Mesendoderm (in vitro differentiated cells): ENCODE results near the gene DLG4.

Source experiments
- DNase-seq: peaks from one replicate; pipeline ENCODE4 v3.0.0; 2013
- H2AK5ac ChIP-seq: 2 replicates; pipeline ENCODE4 v1.6.1; 2013; ENCODE audit warnings: low read length, inconsistent platforms
- H2BK120ac ChIP-seq: 2 replicates; pipeline ENCODE4 v1.6.1; 2013; ENCODE audit warnings: low read depth, mild to moderate bottlenecking, low read length, moderate library complexity, mixed read lengths
- H2BK15ac ChIP-seq: replicated peaks from 2 replicates; pipeline ENCODE4 v1.6.1; 2013; ENCODE audit warnings: low read depth, mild to moderate bottlenecking, moderate library complexity
- H2BK5ac ChIP-seq: 2 replicates; pipeline ENCODE4 v1.6.1; 2013; ENCODE audit warnings: low read length, inconsistent platforms
- H3K18ac ChIP-seq: 2 replicates; pipeline ENCODE4 v1.6.1; 2013; ENCODE audit warnings: mild to moderate bottlenecking, low read length, mixed read lengths
- H3K23ac ChIP-seq: one replicate; pipeline ENCODE4 v1.6.1; 2013; ENCODE audit warnings: low read length
- H3K27ac ChIP-seq: 2 replicates; pipeline ENCODE4 v1.5.1; 2013; ENCODE audit warnings: low read depth, mild to moderate bottlenecking, inconsistent platforms, low read length, moderate library complexity
- H3K27me3 ChIP-seq: 2 replicates; pipeline ENCODE4 v1.6.1; 2013; ENCODE audit warnings: low read length, control low read depth, mild to moderate bottlenecking, inconsistent platforms; ENCODE audit not compliant: insufficient read depth, poor library complexity
- H3K36me3 ChIP-seq: 2 replicates; pipeline ENCODE4 v1.6.1; 2013; ENCODE audit warnings: low read length, inconsistent platforms; ENCODE audit not compliant: control insufficient read depth, insufficient read depth
- H3K4ac ChIP-seq: one replicate; pipeline ENCODE4 v1.6.1; 2013; ENCODE audit warnings: low read depth, mild to moderate bottlenecking, low read length, moderate library complexity
- H3K4me1 ChIP-seq: 2 replicates; pipeline ENCODE4 v1.6.1; 2013; ENCODE audit warnings: low read depth, low read length, inconsistent platforms; ENCODE audit not compliant: control insufficient read depth
- H3K4me2 ChIP-seq: 2 replicates; pipeline ENCODE4 v1.6.1; 2013; ENCODE audit warnings: low read length
- H3K4me3 ChIP-seq: 2 replicates; pipeline ENCODE4 v1.5.1; 2013; ENCODE audit warnings: mild to moderate bottlenecking, low read length
- H3K56ac ChIP-seq: one replicate; pipeline ENCODE4 v1.6.1; 2013; ENCODE audit warnings: low read length
- H3K79me1 ChIP-seq: 2 replicates; pipeline ENCODE4 v1.6.1; 2013; ENCODE audit warnings: low read length, inconsistent platforms
- H3K79me2 ChIP-seq: 2 replicates; pipeline ENCODE4 v1.6.1; 2013; ENCODE audit warnings: mild to moderate bottlenecking, low read length; ENCODE audit not compliant: control insufficient read depth, insufficient read depth
- H3K9ac ChIP-seq: 2 replicates; pipeline ENCODE4 v1.6.1; 2013; ENCODE audit warnings: low read length, inconsistent platforms
- H4K5ac ChIP-seq: one replicate; pipeline ENCODE4 v1.6.1; 2013; ENCODE audit warnings: low read length
- H4K8ac ChIP-seq: one replicate; pipeline ENCODE4 v1.6.1; 2013; ENCODE audit warnings: low read depth, mild to moderate bottlenecking, control low read depth, low read length, moderate library complexity
- WGBS: extraction: QIAGEN DNeasy Blood & Tissue Kit; methylation state at CpG from one replicate; pipeline ENCODE4 v1.1.7; 2013; ENCODE audit warnings: low lambda C conversion rate, missing lambda C conversion rate; ENCODE audit not compliant: insufficient coverage; ENCODE audit errors: extremely low coverage; 5-methylcytosine and 5-hydroxymethylcytosine counted together

Gene DLG4

DNA sequence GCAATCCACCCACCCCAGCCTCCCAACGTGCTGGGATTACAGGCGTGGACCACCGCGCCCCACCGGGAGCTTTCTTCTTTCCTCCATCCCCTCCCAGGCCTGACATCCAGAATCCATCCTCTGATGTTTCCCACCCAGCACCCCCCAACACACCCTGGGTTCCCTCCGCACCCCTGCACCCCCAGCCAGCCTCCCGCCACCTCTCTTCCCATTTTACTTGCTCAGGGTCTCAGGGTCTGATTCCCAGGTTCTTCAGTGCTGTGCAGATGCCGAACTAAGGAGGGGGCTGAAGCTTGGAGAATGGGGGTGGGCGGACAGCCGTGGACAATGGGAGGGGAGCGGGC lies 40.7 kb downstream of the DLG4 start:
- H4K5ac ChIP-seq, result no peak overlapping the region
- H2BK5ac ChIP-seq, result no peak overlapping the region
- no peak overlapping the region for H3K27ac ChIP-seq
- H3K4me3 ChIP-seq, result no peak overlapping the region
- DNase-seq, result no peak
- H2BK15ac ChIP-seq, result no peak overlapping the region
- no peak overlapping the region for H2AK5ac ChIP-seq
- no peaks in the 10 kb centered on the region for H3K27me3 ChIP-seq
- WGBS, result no CpG with 5 or more reads among the region's 11 CpGs
- H3K79me2 ChIP-seq, result no peaks in the 10 kb centered on the region
- no peak overlapping the region for H3K23ac ChIP-seq
- H3K4ac ChIP-seq, result no peak overlapping the region
- no peak overlapping the region for H2BK120ac ChIP-seq
- no peak overlapping the region for H3K18ac ChIP-seq
- H3K79me1 ChIP-seq, result no peaks in the 10 kb centered on the region
- H4K8ac ChIP-seq, result no peak overlapping the region
- no peak overlapping the region for H3K4me2 ChIP-seq
- no peak overlapping the region for H3K56ac ChIP-seq
- no peaks in the 10 kb centered on the region for H3K36me3 ChIP-seq
- no peak overlapping the region for H3K9ac ChIP-seq
- no peaks in the 10 kb centered on the region for H3K4me1 ChIP-seq

- Histone ChIP-seq H2BK5ac (no peak overlapping the region), H3K27ac (no peak overlapping the region), H4K8ac (no peak overlapping the region), H2BK120ac (no peak overlapping the region), H3K23ac (no peak overlapping the region), H3K36me3 (no peaks in the 10 kb centered on the region), H4K5ac (no peak overlapping the region), H3K4me3 (peak overlapping the region; percentile 8), H2BK15ac (no peak overlapping the region), H2AK5ac (no peak overlapping the region), H3K4ac (no peak overlapping the region), H3K79me1 (no peaks in the 10 kb centered on the region), H3K18ac (no peak overlapping the region), H3K56ac (peak overlapping the region; percentile 73), H3K79me2 (no peaks in the 10 kb centered on the region), H3K4me2 (peak overlapping the region; percentile 72), H3K4me1 (no peaks in the 10 kb centered on the region), H3K27me3 (no peaks in the 10 kb centered on the region), H3K9ac (peak overlapping the region; percentile 58)
- no CpG with 5 or more reads among the region's 18 CpGs for WGBS
- DNase-seq, result peak; percentile 72
Measured at GRCh38 chr17:7177954-7178477, 41.6 kb downstream of the DLG4 start.

GRCh38 chr17:7177191-7177953 lies 42.3 kb downstream of the DLG4 start:
- H2BK120ac ChIP-seq, result no peak overlapping the region
- peak; percentile 85 for DNase-seq
- no peak overlapping the region for H4K5ac ChIP-seq
- no peak overlapping the region for H2BK15ac ChIP-seq
- no peak overlapping the region for H2BK5ac ChIP-seq
- no peaks in the 10 kb centered on the region for H3K27me3 ChIP-seq
- H2AK5ac ChIP-seq, result no peak overlapping the region
- H3K4ac ChIP-seq, result no peak overlapping the region
- H3K56ac ChIP-seq, result peak overlapping the region; percentile 73
- H3K4me3 ChIP-seq, result peak overlapping the region; percentile 8
- H3K27ac ChIP-seq, result no peak overlapping the region
- H3K36me3 ChIP-seq, result no peaks in the 10 kb centered on the region
- no peaks in the 10 kb centered on the region for H3K4me1 ChIP-seq
- H4K8ac ChIP-seq, result no peak overlapping the region
- H3K9ac ChIP-seq, result peak overlapping the region; percentile 58
- peak overlapping the region; percentile 79 for H3K4me2 ChIP-seq
- H3K79me2 ChIP-seq, result no peaks in the 10 kb centered on the region
- H3K18ac ChIP-seq, result no peak overlapping the region
- no peaks in the 10 kb centered on the region for H3K79me1 ChIP-seq
- WGBS, result no CpG with 5 or more reads among the region's 31 CpGs
- H3K23ac ChIP-seq, result no peak overlapping the region

DNA sequence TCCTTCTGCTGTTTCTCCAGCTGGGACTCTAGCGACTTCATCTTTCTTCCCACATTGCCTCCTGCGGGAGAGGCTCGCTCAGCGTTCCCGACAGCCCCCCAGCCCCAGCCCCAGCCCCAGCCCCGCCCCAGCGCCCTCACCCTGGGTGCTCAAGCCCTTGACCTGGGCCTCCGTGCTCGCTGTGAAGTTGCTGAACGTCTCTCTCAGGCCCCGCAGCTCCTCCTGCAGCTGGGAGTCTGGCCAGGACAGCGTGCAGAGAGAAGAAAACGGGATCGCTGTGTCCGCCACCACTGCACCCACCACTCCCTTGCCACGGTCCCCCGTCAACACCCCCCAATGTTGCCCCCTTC lies 42.8 kb downstream of the DLG4 start:
- Histone ChIP-seq H3K27ac (no peak overlapping the region), H3K9ac (peak overlapping the region; percentile 58), H3K4me2 (peak overlapping the region; percentile 79), H2BK15ac (no peak overlapping the region), H3K79me1 (no peaks in the 10 kb centered on the region), H3K56ac (peak overlapping the region; percentile 73), H3K4me3 (no peak overlapping the region), H3K36me3 (no peaks in the 10 kb centered on the region), H3K79me2 (no peaks in the 10 kb centered on the region), H3K27me3 (no peaks in the 10 kb centered on the region), H3K23ac (no peak overlapping the region), H3K4me1 (no peaks in the 10 kb centered on the region), H2AK5ac (no peak overlapping the region), H3K18ac (no peak overlapping the region), H4K8ac (no peak overlapping the region), H2BK120ac (no peak overlapping the region), H2BK5ac (no peak overlapping the region), H4K5ac (no peak overlapping the region), H3K4ac (no peak overlapping the region)
- DNase-seq, result peak; percentile 33
- no CpG with 5 or more reads among the region's 17 CpGs for WGBS

DNA sequence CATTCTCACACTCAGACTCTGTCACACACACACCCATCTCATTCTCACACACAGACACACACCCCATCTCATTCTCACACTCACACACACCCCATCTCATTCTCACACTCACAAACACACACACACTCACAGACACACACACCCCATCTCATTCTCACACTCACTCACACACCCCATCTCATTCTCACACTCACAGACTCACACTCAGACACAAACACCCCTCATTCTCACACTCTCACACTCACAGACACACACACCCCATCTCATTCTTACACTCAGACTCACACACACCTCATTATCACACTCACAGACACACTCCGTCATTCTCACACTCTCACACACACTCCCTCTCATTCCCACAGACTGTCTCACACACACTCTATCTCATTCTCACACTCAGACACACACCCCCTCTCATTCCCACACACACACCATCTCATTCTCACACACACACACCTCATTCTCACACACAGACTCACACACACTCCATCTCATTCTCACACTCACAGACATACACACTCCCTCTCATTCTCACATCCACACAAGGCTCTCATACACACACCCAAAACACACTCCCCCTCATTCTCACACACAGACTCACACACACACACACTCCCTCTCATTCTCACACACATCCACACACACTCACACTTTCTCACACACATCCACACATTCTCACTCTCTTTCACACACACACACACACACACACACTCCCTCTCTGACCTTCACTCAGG lies 43.4 kb downstream of the DLG4 start:
- Histone ChIP-seq H3K79me2 (no peaks in the 10 kb centered on the region), H3K79me1 (no peaks in the 10 kb centered on the region), H3K56ac (peak overlapping the region; percentile 44), H3K9ac (peak overlapping the region; percentile 19), H3K23ac (no peak overlapping the region), H2BK15ac (no peak overlapping the region), H3K27ac (no peak overlapping the region), H3K18ac (no peak overlapping the region), H3K4me2 (no peak overlapping the region), H4K5ac (no peak overlapping the region), H3K36me3 (no peaks in the 10 kb centered on the region), H2BK120ac (no peak overlapping the region), H3K4me3 (no peak overlapping the region), H3K27me3 (no peaks in the 10 kb centered on the region), H3K4me1 (no peaks in the 10 kb centered on the region), H2AK5ac (no peak overlapping the region), H4K8ac (no peak overlapping the region), H2BK5ac (no peak overlapping the region), H3K4ac (no peak overlapping the region)
- WGBS, result 100% methylated on average over 1 of the region's 1 CpG
- DNase-seq, result no peak
